Lower lobe of right lung (tissue), 2 donors: ENCODE data around the gene PDSS2. TPM values are rescaled to one million over a fixed set of nuclear protein-coding genes. Genes with fewer than 3 reads are reported as not detected.

Source experiments
- ATAC-seq, 2 donors: fragments of 200-7000 bp; cut with Tn5 transposase; one replicate each; pipeline ENCODE4 v1.9.1; 2020 to 2022; ENCODE audit warnings: mild to moderate bottlenecking in 2 of 2, moderate library complexity in 2 of 2
- DNase-seq: peaks from one replicate; pipeline ENCODE4 v3.0.0-alpha.2; 2020
- H3K27ac ChIP-seq: fragments of 200-600 bp; one replicate; pipeline ENCODE4 v1.8.0; 2022
- H3K27me3 ChIP-seq: fragments of 200-600 bp; one replicate; pipeline ENCODE4 v1.8.0; 2022; ENCODE audit warnings: low read depth
- H3K36me3 ChIP-seq: fragments of 200-600 bp; one replicate; pipeline ENCODE4 v1.8.0; 2022; ENCODE audit warnings: mild to moderate bottlenecking
- H3K4me1 ChIP-seq: fragments of 200-600 bp; one replicate; pipeline ENCODE4 v1.8.0; 2022
- H3K4me3 ChIP-seq: fragments of 200-600 bp; one replicate; pipeline ENCODE4 v1.8.0; 2022; ENCODE audit warnings: mild to moderate bottlenecking
- H3K9me3 ChIP-seq: fragments of 200-600 bp; one replicate; pipeline ENCODE4 v1.8.0; 2022
- CTCF ChIP-seq: fragments of 200-600 bp; IDR thresholded peaks from one replicate; pipeline ENCODE4 v1.8.0; 2022; ENCODE audit warnings: antibody characterized with exemption, mild to moderate bottlenecking
- intact Hi-C: fragments of 100-400 bp; cut with DNase I; formaldehyde crosslinking; loops from one replicate; pipeline ENCODE4 v1.11.0; 2022
- total RNA-seq: library from RNA; stranded (reverse); fragmentation: NEBNext Ultra II Directional; extraction: Animal tissue kit (Norgen Biotek cat#: 25700); gene quantifications from one replicate; pipeline ENCODE4 v1.2.1, GENCODE V29; 2021
- donor health status: DM: no; HTN: yes; CAD: no; lungs with severe emphysema.

PDSS2 gene
- total RNA-seq, 1 donor from 2014 or later, result 14.9 TPM

GRCh38 chr6:107321793-107322192, 137.6 kb downstream of the PDSS2 start:
- H3K4me1 ChIP-seq, result no peaks in the 10 kb centered on the region
- H3K27ac ChIP-seq, result no peak overlapping the region
- ATAC-seq, result no peak
- H3K9me3 ChIP-seq, result no peaks in the 10 kb centered on the region
- no peak overlapping the region for H3K4me3 ChIP-seq
- H3K36me3 ChIP-seq, result no peaks in the 10 kb centered on the region
- no peaks in the 10 kb centered on the region for H3K27me3 ChIP-seq
- DNase-seq, result no peak
- intact Hi-C loops, result no loop called here
- no peak for TF ChIP-seq CTCF

GRCh38 chr6:107319906-107320530, 139.3 kb downstream of the PDSS2 start:
- H3K27ac ChIP-seq, result no peak overlapping the region
- no peaks in the 10 kb centered on the region for H3K4me1 ChIP-seq
- DNase-seq (no peak), ATAC-seq (no peak)
- H3K36me3 ChIP-seq, result no peaks in the 10 kb centered on the region
- H3K9me3 ChIP-seq, result no peaks in the 10 kb centered on the region
- no peak for TF ChIP-seq CTCF
- intact Hi-C loops, result no loop called here
- no peak overlapping the region for H3K4me3 ChIP-seq
- H3K27me3 ChIP-seq, result no peaks in the 10 kb centered on the region

GRCh38 chr6:107318100-107318736, 141.1 kb downstream of the PDSS2 start:
- peak; percentile 57 for DNase-seq
- peak; percentile 88 to 96 for ATAC-seq

GRCh38 chr6:107315114-107315513, 144.2 kb downstream of the PDSS2 start:
- TF ChIP-seq CTCF, result no peak
- H3K4me1 ChIP-seq, result peaks cover 7% of the 10 kb centered on the region
- H3K27me3 ChIP-seq, result no peaks in the 10 kb centered on the region
- no peaks in the 10 kb centered on the region for H3K36me3 ChIP-seq
- intact Hi-C loops, result no loop called here
- no peak overlapping the region for H3K4me3 ChIP-seq
- H3K9me3 ChIP-seq, result no peaks in the 10 kb centered on the region
- no peak for DNase-seq
- ATAC-seq, result no peak
- no peak overlapping the region for H3K27ac ChIP-seq

More at GRCh38 chr6:107318100-107318736, 141.1 kb downstream of the PDSS2 start:
- intact Hi-C loops, result no loop called here
- Histone ChIP-seq H3K27me3 (no peaks in the 10 kb centered on the region), H3K9me3 (no peaks in the 10 kb centered on the region), H3K27ac (no peak overlapping the region), H3K36me3 (no peaks in the 10 kb centered on the region), H3K4me1 (peaks cover 7% of the 10 kb centered on the region), H3K4me3 (no peak overlapping the region)
- peak; percentile 59 for TF ChIP-seq CTCF

- intact Hi-C loops, result no loop called here
- H3K27me3 ChIP-seq, result no peaks in the 10 kb centered on the region
- ATAC-seq, result no peak
- DNase-seq, result no peak
- peaks cover 7% of the 10 kb centered on the region for H3K4me1 ChIP-seq
- no peak overlapping the region for H3K27ac ChIP-seq
- TF ChIP-seq CTCF, result no peak
- no peaks in the 10 kb centered on the region for H3K36me3 ChIP-seq
- H3K4me3 ChIP-seq, result no peak overlapping the region
- H3K9me3 ChIP-seq, result no peaks in the 10 kb centered on the region
Measured at GRCh38 chr6:107314531-107314939, 144.8 kb downstream of the PDSS2 start.
